Stimulated activated naive CD8-positive, alpha-beta T cell treated with anti-CD3 and anti-CD28 coated beads, Interleukin-15, Interleukin-2, amounts not matched to agents 100 ng/mL and 50 ng/mL, for 24 hours (primary cell): ENCODE results near the gene TMEM184A.

ENCODE experiments used
- H3K27ac Mint-ChIP-seq: one replicate; pipeline ENCODE4 v1.8.0; 2021; ENCODE audit warnings: mild to moderate bottlenecking, mixed read lengths
- H3K27me3 Mint-ChIP-seq: one replicate; pipeline ENCODE4 v1.8.0; 2021; ENCODE audit warnings: mixed read lengths
- H3K36me3 Mint-ChIP-seq: one replicate; pipeline ENCODE4 v1.8.0; 2021; ENCODE audit warnings: low read depth, mixed read lengths
- H3K4me1 Mint-ChIP-seq: one replicate; pipeline ENCODE4 v1.8.0; 2021; ENCODE audit warnings: low read depth, mixed read lengths
- H3K4me3 Mint-ChIP-seq: one replicate; pipeline ENCODE4 v1.8.0; 2021; ENCODE audit warnings: mild to moderate bottlenecking, mixed read lengths
- H3K9me3 Mint-ChIP-seq: one replicate; pipeline ENCODE4 v1.8.0; 2021; ENCODE audit warnings: mixed read lengths

Gene TMEM184A

GRCh38 chr7:1544178-1544895, 11.7 kb downstream of the TMEM184A start:
- Mint-ChIP-seq H3K36me3 (peaks cover 5% of the 10 kb centered on the region), H3K4me3 (no peak overlapping the region), H3K9me3 (no peaks in the 10 kb centered on the region), H3K27ac (no peak overlapping the region), H3K27me3 (no peaks in the 10 kb centered on the region), H3K4me1 (no peaks in the 10 kb centered on the region)

- Mint-ChIP-seq H3K36me3 (peaks cover 5% of the 10 kb centered on the region), H3K27me3 (no peaks in the 10 kb centered on the region), H3K9me3 (no peaks in the 10 kb centered on the region), H3K27ac (no peak overlapping the region), H3K4me3 (no peak overlapping the region), H3K4me1 (no peaks in the 10 kb centered on the region)
These were observed 12.2 kb downstream of the TMEM184A start for GRCh38 chr7:1543826-1544177.

DNA sequence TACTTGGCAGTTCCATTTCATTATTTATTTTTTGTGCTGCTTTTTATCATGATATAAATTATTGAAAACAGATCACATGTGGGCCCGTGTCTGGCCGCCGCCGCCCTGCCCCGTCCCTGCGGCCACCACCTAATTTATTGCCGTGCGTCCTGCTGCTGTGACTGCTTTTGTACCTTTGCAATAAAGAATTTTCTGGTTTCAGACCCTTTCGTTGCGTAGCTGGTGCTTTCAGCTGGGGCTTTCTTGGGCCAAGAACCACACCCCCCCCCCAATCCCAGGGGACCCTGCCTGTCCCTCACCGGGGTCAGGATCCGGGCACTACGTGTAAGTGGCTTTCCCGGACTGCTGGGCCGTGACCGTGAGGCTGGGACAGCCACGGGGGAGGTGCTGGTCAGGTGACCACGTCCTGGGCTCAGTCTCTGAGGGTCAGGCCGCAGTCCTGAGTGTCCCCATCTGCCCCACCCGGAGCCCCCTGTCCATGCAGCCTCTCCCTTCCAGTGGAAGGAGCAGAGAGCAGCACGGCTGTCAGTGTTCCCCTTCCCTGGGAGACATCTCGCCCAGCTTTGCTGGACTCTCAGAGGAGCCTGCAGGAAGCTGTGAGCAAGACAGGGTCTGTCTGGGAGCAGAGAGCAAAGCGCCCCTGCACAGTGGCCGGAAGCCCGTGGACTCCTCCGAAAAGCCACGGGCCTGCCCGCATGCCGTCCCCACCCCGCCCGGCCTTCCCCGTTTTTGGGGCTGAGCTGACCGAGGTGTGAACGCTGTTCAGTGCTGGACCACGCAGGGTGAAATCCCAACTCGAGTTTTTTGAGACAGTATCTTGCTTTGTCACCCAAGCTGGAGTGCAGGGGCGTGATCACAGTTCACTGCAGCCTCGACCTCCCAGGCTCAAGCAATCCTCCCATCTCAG, 12.9 kb downstream of the TMEM184A start:
- no peaks in the 10 kb centered on the region for H3K4me1 Mint-ChIP-seq
- H3K27ac Mint-ChIP-seq = no peak overlapping the region
- H3K36me3 Mint-ChIP-seq = peaks cover 5% of the 10 kb centered on the region
- H3K9me3 Mint-ChIP-seq = no peaks in the 10 kb centered on the region
- no peaks in the 10 kb centered on the region for H3K27me3 Mint-ChIP-seq
- no peak overlapping the region for H3K4me3 Mint-ChIP-seq

- Mint-ChIP-seq H3K27me3 (no peaks in the 10 kb centered on the region), H3K9me3 (no peaks in the 10 kb centered on the region), H3K4me1 (no peaks in the 10 kb centered on the region), H3K27ac (no peak overlapping the region), H3K4me3 (no peak overlapping the region), H3K36me3 (peaks cover 5% of the 10 kb centered on the region)
These were observed 13.7 kb downstream of the TMEM184A start for GRCh38 chr7:1542329-1542728.

GRCh38 chr7:1541431-1542162, 14.4 kb downstream of the TMEM184A start:
- H3K27me3 Mint-ChIP-seq = no peaks in the 10 kb centered on the region
- H3K4me3 Mint-ChIP-seq = no peak overlapping the region
- no peak overlapping the region for H3K27ac Mint-ChIP-seq
- H3K36me3 Mint-ChIP-seq = peaks cover 6% of the 10 kb centered on the region
- peaks cover under 1% of the 10 kb centered on the region for H3K4me1 Mint-ChIP-seq
- no peaks in the 10 kb centered on the region for H3K9me3 Mint-ChIP-seq

- no peaks in the 10 kb centered on the region for H3K27me3 Mint-ChIP-seq
- H3K4me3 Mint-ChIP-seq = no peak overlapping the region
- H3K9me3 Mint-ChIP-seq = no peaks in the 10 kb centered on the region
- peaks cover 5% of the 10 kb centered on the region for H3K4me1 Mint-ChIP-seq
- H3K27ac Mint-ChIP-seq = no peak overlapping the region
- H3K36me3 Mint-ChIP-seq = peaks cover 11% of the 10 kb centered on the region
These were observed 15.2 kb downstream of the TMEM184A start for GRCh38 chr7:1540776-1541271.

GRCh38 chr7:1539882-1540775, 15.9 kb downstream of the TMEM184A start:
- no peaks in the 10 kb centered on the region for H3K9me3 Mint-ChIP-seq
- no peaks in the 10 kb centered on the region for H3K27me3 Mint-ChIP-seq

DNA sequence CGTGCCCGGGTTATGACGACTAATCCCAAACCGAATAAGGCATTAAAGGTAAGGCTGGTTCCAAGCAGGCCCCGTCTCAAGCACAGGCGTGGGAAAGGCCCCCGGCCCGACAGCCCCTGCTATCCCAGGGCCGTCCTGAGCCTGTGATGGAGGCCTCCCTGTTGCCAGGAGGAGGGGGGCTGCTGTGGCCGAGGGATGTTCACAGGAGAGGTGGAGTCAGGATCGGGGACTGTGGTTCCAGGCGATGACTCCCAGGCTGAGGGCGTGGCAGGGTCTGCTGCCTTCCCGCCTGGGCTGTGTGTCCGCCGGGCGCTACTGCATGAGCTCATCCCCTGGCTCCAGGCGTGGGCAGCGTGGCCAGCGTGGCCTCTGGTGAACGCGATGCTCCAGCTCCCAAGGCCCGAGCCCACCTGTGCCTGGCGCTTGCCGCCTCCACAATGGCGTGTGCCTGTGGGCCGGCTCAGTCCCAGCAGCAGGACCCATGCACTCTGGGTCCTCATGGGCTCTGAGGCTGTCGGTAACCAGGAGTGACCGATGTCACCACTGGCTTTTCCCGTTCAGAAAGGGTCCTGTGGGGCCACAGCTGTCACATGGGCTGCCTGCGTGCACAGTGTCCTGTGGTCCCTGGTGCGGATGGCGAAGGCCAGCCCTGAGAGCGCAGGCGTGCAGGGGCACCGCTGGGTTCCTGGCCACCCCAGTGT, 16.7 kb downstream of the TMEM184A start:
- Mint-ChIP-seq H3K27me3 (no peaks in the 10 kb centered on the region), H3K4me1 (peaks cover 10% of the 10 kb centered on the region), H3K4me3 (no peak overlapping the region), H3K27ac (no peak overlapping the region), H3K9me3 (no peaks in the 10 kb centered on the region), H3K36me3 (peaks cover 11% of the 10 kb centered on the region)

More at GRCh38 chr7:1539882-1540775, 15.9 kb downstream of the TMEM184A start:
- Mint-ChIP-seq H3K27ac (no peak overlapping the region), H3K36me3 (peaks cover 11% of the 10 kb centered on the region), H3K4me3 (no peak overlapping the region), H3K4me1 (peaks cover 5% of the 10 kb centered on the region)

DNA sequence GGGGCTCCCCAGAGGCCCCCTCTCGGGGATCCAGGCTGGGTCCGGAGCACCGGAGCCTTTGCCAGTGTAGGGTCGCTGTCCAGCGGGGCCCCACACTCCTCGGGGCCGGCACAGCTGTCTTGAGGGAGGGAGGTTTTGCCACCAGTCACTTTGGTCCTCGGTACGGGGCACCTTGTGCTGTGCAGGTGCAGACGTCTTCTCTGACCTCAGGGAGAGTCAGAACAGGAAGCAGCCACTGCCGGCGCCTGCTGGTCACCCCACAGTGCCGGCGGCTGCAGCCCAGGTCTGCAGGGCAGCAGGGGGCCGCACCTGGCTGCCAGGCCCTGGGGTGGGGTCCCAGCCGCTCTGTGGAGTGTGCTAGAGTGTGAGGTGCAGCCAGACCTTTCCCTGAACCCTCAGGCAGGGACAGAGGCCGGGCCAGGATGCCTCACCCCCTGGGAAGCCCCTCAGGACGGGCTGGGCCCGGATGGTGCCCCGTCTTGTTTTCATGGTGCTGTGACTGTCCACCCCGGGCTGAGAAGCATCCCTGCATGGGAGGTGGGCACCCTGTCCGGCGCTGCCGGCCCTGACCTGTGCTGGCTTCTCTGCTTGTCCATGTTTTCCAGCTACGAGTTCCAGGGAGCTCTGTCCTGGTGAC, 17.3 kb downstream of the TMEM184A start:
- Mint-ChIP-seq H3K27me3 (no peaks in the 10 kb centered on the region), H3K9me3 (no peaks in the 10 kb centered on the region), H3K4me3 (no peak overlapping the region), H3K4me1 (peaks cover 12% of the 10 kb centered on the region), H3K36me3 (peaks cover 11% of the 10 kb centered on the region), H3K27ac (no peak overlapping the region)

- Mint-ChIP-seq H3K36me3 (peaks cover 14% of the 10 kb centered on the region), H3K9me3 (no peaks in the 10 kb centered on the region), H3K27ac (peak overlapping the region; percentile 40), H3K4me3 (no peak overlapping the region), H3K4me1 (peaks cover 21% of the 10 kb centered on the region), H3K27me3 (no peaks in the 10 kb centered on the region)
These were observed 18.2 kb downstream of the TMEM184A start for GRCh38 chr7:1537535-1538412.

DNA sequence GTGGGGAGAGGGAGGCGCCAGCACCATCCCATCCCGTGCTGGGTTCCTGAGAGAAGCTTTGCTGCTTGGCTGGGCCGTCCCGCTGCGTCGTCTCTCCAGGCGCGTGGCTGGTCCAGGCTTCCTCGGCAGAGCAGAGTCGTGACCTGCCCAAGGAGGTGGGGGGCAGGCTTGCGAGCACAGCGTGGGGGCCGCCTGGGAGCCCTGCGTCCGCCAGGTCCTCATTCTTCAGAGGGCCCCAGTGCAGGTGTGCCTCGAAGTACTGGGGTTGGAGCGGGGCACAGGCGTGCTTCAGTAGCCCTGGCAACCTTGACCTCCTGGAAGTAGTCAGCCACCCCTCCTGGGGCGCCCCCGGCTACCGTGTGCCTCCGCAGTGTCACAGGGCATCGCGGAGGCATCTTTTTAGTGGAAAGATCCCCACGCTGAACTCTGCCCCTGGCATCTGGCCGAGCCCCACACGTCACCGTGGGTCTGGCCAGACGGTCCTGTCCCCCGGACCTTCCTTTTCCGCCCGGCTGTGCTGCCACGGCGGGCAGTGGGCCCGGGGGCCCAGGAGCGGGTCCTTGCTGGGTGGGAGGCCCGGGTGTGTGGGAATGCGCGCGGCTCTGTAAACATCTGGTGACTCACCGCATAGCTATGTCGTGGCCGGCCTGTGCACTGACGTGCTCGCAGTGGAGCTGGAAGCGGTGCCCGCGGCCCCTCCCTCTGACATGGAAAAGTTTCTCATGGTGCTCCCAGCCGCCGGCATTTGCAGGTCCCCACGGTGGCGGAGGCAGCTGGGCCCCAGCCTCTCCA, 19.1 kb downstream of the TMEM184A start:
- no peak overlapping the region for H3K4me3 Mint-ChIP-seq
- peaks cover 14% of the 10 kb centered on the region for H3K36me3 Mint-ChIP-seq
- peaks cover 30% of the 10 kb centered on the region for H3K4me1 Mint-ChIP-seq
- H3K27ac Mint-ChIP-seq = no peak overlapping the region
- no peaks in the 10 kb centered on the region for H3K27me3 Mint-ChIP-seq
- H3K9me3 Mint-ChIP-seq = no peaks in the 10 kb centered on the region

- H3K9me3 Mint-ChIP-seq = no peaks in the 10 kb centered on the region
- H3K36me3 Mint-ChIP-seq = peaks cover 13% of the 10 kb centered on the region
- H3K27ac Mint-ChIP-seq = no peak overlapping the region
- peaks cover 35% of the 10 kb centered on the region for H3K4me1 Mint-ChIP-seq
- H3K4me3 Mint-ChIP-seq = no peak overlapping the region
- H3K27me3 Mint-ChIP-seq = no peaks in the 10 kb centered on the region
These were observed 19.6 kb downstream of the TMEM184A start for GRCh38 chr7:1536455-1536742.
